Stomach (tissue), 4 donors: ENCODE measurements around the gene TNRC6B.

Experiments
- CTCF ChIP-seq, 7 experiments: fragments of 450-650 bp in 4 of 7; fragments of 200-600 bp in 3 of 7; sonication (generic) in 3 of 7; IDR thresholded peaks; one replicate each; pipeline ENCODE4 v1.5.1; 2016 to 2019; ENCODE audit warnings: antibody characterized with exemption in 7 of 7, control low read depth in 2 of 7, mild to moderate bottlenecking in 1 of 7
- EP300 ChIP-seq: sonication (generic); formaldehyde crosslinking; IDR thresholded peaks from one replicate; pipeline ENCODE4 v1.6.1; 2017; ENCODE audit warnings: antibody characterized with exemption
- POLR2A ChIP-seq, 4 donors: fragments of 450-650 bp; IDR thresholded peaks; one replicate each; pipeline ENCODE4 v1.6.1; 2016; ENCODE audit warnings: antibody characterized with exemption in 4 of 4, control low read depth in 2 of 4, mild to moderate bottlenecking in 1 of 4, moderate library complexity in 1 of 4
- POLR2AphosphoS5 ChIP-seq, 3 donors: sonication (generic); formaldehyde crosslinking; IDR thresholded peaks; one replicate each; pipeline ENCODE4 v1.6.1; 2016; ENCODE audit warnings: antibody characterized with exemption in 3 of 3

- TF ChIP-seq CTCF (IDR thresholded peaks at IDR 0.05): no peak
- no peak for TF ChIP-seq POLR2A (IDR thresholded peaks at IDR 0.05)
- no peak for TF ChIP-seq EP300
- no peak for TF ChIP-seq POLR2AphosphoS5 (IDR thresholded peaks at IDR 0.05)
These were observed 152.9 kb downstream of the TNRC6B start for GRCh38 chr22:40330615-40331014.
